Measurements from ENCODE around the gene MGAT5.
A peak's percentile ranks its signal among the peaks of the same experiment; 100 is the strongest.

Gene MGAT5

GRCh38 chr2:134253804-134254203, at the start of gene MGAT5:
Gene MGAT5, plus strand, starts transcription at chr2:134254072. Its CDS starts 332 bp downstream, at chr2:134254404.
- intact Hi-C loops (cut with DNase I): no loop called here

GRCh38 chr2:134205087-134205486, 48.8 kb upstream of the MGAT5 start:
- DNase-seq: no peak
- intact Hi-C loops (cut with DNase I): loop anchor here (5.0 kb wide), 1 partner anchor 88 kb away; no protein-coding TSS in a partner anchor

More at GRCh38 chr2:134253804-134254203, at the start of gene MGAT5:
- no peak for DNase-seq

GRCh38 chr2:134206031-134206430, 47.8 kb upstream of the MGAT5 start:
- DNase-seq: no peak
- intact Hi-C loops (cut with DNase I): loop anchor here (5.0 kb wide), 1 partner anchor 89 kb away; no protein-coding TSS in a partner anchor

- no peak for DNase-seq
- intact Hi-C loops (cut with DNase I): loop anchor here (5.0 kb wide), 1 partner anchor 89 kb away; no protein-coding TSS in a partner anchor
Measured at GRCh38 chr2:134206573-134206972, 47.3 kb upstream of the MGAT5 start.

GRCh38 chr2:134207589-134208209, 46.2 kb upstream of the MGAT5 start:
- intact Hi-C loops (cut with DNase I): loop anchor here (5.0 kb wide), 1 partner anchor 90 kb away; no protein-coding TSS in a partner anchor
- DNase-seq: peak in 2 of 10 donors; percentile 42 to 43

GRCh38 chr2:134208825-134209224, 45.0 kb upstream of the MGAT5 start:
- no peak for DNase-seq
- intact Hi-C loops (cut with DNase I): loop anchor here (5.0 kb wide), 1 partner anchor 92 kb away; no protein-coding TSS in a partner anchor

- intact Hi-C loops (cut with DNase I): no loop called here
- DNase-seq: no peak
Measured at GRCh38 chr2:134212746-134213145, 41.1 kb upstream of the MGAT5 start.

GRCh38 chr2:134216152-134216829, 37.6 kb upstream of the MGAT5 start:
- DNase-seq: no peak
- intact Hi-C loops (cut with DNase I): no loop called here

- no peak for DNase-seq
- intact Hi-C loops (cut with DNase I): no loop called here
Measured at GRCh38 chr2:134217351-134217750, 36.5 kb upstream of the MGAT5 start.

GRCh38 chr2:134217924-134218323, 35.9 kb upstream of the MGAT5 start:
- no peak for DNase-seq
- intact Hi-C loops (cut with DNase I): no loop called here

GRCh38 chr2:134218414-134218813, 35.5 kb upstream of the MGAT5 start:
- intact Hi-C loops (cut with DNase I): no loop called here
- no peak for DNase-seq

- intact Hi-C loops (cut with DNase I): no loop called here
- DNase-seq: no peak
Measured at GRCh38 chr2:134218930-134219658, 34.8 kb upstream of the MGAT5 start.

GRCh38 chr2:134220344-134220974, 33.4 kb upstream of the MGAT5 start:
- intact Hi-C loops (cut with DNase I): no loop called here
- no peak for DNase-seq

GRCh38 chr2:134224005-134224404, 29.9 kb upstream of the MGAT5 start:
- DNase-seq: no peak
- intact Hi-C loops (cut with DNase I): no loop called here

GRCh38 chr2:134225173-134225572, 28.7 kb upstream of the MGAT5 start:
- no peak for DNase-seq
- intact Hi-C loops (cut with DNase I): no loop called here

GRCh38 chr2:134225841-134226240, 28.0 kb upstream of the MGAT5 start:
- intact Hi-C loops (cut with DNase I): no loop called here
- no peak for DNase-seq

- DNase-seq: no peak
- intact Hi-C loops (cut with DNase I): no loop called here
Measured at GRCh38 chr2:134226601-134227000, 27.3 kb upstream of the MGAT5 start.

GRCh38 chr2:134227666-134228065, 26.2 kb upstream of the MGAT5 start:
- intact Hi-C loops (cut with DNase I): no loop called here
- no peak for DNase-seq

- intact Hi-C loops (cut with DNase I): no loop called here
- no peak for DNase-seq
Measured at GRCh38 chr2:134228493-134228903, 25.4 kb upstream of the MGAT5 start.

GRCh38 chr2:134229540-134229939, 24.3 kb upstream of the MGAT5 start:
- intact Hi-C loops (cut with DNase I): no loop called here
- DNase-seq: no peak

- no peak for DNase-seq
- intact Hi-C loops (cut with DNase I): no loop called here
Measured at GRCh38 chr2:134230885-134231284, 23.0 kb upstream of the MGAT5 start.
